GM15510 (cell line): ENCODE measurements around the gene FLACC1.

Experiments used
- POLR2A ChIP-seq: IDR thresholded peaks from 3 replicates; pipeline ENCODE4 v1.6.1; 2011; ENCODE audit warnings: borderline replicate concordance; ENCODE audit not compliant: insufficient read length; ENCODE audit errors: extremely low read depth

Gene FLACC1, protein sequence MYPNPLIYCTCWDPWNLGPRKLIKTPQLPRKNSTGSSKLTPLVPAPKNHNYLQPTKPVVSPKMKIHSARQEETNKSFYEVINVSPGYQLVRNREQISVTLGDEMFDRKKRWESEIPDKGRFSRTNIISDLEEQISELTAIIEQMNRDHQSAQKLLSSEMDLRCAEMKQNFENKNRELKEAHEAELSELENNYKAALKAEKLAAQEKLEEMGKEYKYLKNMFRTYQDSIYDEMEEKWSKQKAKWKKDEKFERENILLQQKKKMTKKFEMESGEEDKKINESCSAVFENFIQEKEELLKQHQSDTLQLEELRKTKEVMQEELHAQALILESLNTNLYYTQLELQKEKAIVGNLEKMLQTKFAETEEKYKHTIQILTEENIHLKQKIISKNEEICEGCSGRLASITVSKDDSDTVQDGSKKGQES

DNA sequence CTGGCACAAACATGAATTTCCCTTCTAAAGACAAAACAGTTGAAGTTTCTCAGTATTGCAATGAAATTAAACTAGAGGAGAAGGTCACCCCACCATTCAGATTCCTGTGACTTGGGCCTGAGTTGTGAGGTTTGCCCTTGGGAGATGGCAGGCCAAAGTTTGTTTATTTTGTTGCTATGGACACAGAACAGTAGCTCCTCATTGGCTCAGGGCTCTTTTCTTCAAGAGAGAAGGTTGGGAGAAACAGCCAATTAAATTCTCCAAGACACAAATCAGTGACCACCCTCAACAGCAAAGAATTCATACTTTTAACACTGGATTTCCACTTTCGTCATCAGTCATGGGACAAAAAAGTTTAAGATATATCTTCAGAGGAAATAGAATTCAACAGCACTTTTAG lies at the start of gene FLACC1:
TSS of gene FLACC1 (minus strand) at position 125 of the 400 bp plus-strand sequence. CDS start 5,941 bp downstream, outside the sequence.
- TF ChIP-seq POLR2A = no peak

DNA sequence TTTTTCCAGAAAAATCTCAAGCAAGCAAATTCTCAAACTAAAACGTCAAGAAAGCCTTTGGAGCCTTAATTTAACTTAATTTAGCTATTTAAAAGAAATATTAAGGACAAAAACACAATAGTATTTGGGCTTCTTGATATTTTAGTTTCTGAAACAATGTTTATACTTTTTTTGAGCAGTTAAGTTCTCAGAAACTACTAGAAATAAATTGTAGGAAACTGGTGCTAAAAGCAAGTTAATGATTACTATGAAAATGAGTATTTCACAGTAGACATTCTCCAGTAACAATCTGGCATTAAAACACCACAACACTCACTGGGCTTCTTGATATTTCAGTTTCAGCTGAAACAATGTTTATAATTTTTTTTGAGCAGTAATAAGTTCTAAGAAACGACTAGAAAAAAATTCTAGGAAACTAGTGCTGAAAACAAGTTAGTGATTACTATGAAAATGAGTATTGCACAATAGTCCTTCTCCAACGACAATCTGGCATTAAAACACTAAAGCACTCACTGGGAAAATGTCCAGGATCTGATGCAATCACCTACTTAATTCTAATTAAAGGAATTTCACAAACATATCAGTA lies 49.0 kb upstream of the FLACC1 start:
- no peak for TF ChIP-seq POLR2A

DNA sequence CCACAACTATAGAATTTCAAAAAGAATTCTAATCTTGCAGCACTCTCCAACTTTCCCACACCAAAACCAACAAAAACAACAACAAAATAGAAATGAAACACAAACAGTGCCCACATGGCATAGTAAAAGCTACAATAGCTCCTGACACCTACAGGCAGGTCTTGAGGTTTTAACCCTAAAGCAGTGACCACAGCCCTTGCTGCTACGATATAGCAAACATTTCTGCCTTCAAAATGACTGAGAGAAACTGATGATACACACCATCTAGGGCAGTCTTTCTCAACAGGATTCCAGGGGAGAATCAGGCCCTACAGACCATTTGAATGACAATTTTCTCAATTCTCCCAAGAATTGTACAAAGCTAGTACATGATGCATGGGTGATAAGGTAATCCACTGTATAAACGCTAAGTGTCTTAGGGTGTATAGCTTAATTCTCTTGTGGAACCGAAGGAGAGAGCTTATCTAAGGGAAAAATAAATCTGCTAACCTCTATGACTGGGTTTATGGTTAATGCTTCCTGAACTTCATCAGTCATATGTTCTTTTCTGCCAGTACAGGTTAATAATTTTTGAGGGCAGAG lies 47.6 kb upstream of the FLACC1 start:
- TF ChIP-seq POLR2A = no peak

DNA sequence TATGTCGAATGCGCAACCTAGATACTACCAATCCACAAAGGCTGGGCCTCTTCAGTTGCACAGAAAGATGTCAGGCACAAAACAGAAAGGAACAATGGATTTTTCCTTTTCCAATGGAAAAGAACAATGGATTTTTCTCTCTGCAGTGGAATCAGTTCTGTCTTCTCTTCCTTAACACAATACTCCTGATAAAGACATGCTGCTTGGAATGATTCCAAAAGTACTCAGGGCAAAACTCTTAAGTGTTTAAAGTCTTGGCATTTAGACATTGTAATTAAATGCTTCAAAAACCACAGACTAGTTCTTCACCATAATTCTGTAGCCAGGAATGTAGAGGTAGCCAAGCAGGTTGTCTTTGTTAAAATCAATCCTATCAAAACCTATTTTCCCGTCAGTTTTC lies 46.7 kb upstream of the FLACC1 start:
- TF ChIP-seq POLR2A = no peak

DNA sequence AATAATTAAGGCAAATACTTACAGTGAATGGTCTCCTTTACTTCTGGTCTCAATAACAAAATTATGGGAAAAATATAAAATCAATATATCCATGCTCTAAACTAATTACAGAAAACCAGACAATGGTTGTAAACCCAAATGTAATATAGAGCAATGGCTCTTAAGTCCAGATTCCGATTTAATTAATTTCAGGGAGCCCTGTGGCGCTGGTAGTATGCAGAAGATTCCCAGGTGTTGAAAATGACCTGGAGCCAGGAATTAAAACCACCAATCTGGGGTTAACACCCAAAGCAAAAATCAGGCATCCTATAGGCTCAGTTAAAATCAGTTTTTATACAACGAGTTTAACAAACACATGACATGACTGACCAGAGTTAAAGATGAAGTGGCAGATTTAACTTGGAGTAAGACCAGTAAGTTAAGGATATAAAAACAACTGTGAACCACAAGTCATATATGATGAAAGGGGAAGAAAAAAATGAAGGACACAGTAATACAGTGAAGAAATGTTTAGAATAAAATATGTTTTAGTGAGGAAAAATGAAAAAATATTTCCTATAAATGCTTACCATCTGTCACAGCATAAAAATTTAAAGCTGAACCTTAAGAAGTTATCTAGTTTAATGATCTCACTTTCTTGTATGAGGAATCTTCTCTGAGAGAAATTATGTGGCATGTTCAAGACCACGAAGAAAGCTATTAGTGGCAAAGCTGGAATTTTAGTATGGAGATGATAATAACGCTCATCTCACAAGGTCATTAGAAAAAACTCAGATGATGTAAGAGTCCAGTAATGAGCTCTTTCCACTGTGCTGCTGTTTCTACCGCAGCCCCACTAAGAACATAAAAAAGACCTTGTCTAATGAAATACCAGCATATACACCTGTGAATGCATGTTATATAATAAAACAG lies 45.8 kb upstream of the FLACC1 start:
- no peak for TF ChIP-seq POLR2A

DNA sequence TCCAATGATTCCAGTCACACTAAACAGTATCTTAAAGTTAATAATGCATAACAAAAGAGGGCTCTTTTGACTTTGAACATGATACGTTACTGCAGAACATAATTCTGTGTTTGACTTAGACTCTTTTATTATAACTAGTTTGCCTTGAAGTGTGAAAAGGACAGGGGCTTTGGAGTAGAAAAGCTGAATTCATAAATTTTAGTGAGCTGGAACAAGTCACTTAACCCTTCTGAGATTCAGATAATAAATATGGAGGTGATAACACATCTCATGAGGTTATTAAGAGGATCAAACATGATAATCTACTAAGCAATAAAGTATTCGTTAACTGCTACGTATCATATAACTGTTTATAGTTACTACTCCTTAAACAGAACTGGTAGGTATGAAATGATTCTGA lies 44.7 kb upstream of the FLACC1 start:
- TF ChIP-seq POLR2A = no peak

DNA sequence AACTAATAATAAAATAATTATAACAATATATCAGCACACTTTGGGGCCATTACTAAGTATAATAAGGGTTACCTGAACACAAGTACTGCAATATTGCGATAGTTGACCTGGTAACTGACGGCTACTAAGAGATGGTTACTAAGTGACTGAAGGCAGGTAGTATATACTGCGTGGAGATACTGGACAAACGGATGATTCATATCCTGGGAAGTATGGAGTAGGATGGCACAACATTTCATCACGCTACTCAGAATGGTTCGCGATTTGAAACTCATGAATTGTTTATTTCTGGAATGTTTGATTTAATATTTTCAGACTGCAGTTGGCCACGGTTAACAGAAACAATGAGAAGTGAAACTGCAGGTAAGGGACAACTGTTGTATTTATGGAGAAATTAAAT lies 39.5 kb upstream of the FLACC1 start:
- no peak for TF ChIP-seq POLR2A

DNA sequence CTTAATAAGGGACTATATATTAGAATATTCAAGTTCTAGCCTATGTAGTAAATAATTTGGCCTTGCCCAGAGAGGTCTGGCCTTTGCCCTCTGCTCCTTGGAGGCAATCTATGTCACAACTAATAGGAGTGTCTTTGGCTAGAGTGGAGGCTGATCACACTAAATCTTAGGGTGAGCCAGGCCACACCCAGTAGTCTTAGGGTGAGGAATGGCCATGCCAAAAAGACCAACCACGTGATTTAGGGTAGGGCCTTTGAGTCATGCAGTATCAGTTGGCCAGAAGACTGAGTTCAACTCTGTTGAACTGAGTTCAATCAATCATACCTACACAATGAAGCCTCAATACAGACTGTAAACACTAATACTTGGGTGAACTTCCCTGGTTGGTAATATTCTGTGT lies 26.0 kb upstream of the FLACC1 start:
- no peak for TF ChIP-seq POLR2A

DNA sequence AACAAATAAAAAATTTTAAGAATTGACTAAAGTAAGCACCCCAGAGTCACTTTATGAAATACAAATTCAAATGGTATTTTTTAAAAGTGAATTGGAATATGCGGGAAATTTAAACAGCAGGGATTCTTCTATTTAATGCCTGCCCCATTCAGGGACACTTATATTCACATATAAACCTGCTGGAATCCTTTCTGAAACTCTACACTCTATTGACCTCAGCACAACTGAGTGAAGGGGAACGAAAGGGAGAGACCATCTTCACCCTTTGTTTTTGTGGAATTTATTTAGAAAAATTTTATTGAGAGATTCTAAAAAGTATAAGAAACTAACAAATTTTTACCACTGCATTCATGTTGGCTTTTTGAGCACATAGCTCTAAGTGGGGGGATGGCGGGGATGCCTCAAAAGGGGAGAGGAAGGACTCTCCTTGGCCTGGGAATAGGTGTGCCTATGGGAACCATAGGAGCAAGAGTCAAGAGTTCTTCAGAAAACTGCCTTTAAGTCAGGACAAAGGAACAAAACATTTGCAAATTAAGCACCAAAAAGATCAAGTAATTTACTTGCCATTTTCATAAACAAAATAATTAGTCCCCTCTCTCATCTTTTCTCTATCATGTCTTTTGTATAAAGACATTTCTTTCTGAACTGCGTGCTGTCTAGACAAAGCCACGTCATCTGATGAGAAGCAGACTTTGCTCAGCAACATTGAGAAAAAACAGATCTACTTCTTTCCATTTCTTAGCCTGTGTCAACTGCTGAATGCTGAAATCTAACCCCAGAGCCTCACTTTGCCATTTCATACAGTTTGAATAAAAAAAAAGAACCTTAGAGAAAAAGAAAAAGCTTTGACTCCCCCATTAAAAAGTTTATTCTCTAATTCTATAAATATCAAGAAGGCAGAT lies 21.6 kb upstream of the FLACC1 start:
- TF ChIP-seq POLR2A = no peak

DNA sequence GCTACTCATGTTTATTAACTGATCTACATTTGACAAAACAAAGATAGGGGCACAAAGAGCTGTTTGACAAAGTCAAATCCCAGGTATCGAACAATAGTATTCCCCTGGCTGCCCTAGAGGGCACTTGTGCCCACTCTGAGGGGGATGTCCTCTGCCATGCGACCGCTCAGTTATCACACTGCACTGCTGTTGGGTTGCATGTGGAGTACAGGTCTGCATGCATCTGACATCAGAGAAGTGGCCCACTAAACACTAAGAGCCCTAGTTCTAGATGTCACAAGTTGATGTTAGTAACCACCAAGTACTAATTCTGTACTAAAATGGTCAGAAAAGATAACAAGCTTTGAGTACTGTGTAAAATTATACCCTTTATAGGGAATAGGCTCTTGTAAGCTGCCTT lies 20.1 kb upstream of the FLACC1 start:
- no peak for TF ChIP-seq POLR2A

DNA sequence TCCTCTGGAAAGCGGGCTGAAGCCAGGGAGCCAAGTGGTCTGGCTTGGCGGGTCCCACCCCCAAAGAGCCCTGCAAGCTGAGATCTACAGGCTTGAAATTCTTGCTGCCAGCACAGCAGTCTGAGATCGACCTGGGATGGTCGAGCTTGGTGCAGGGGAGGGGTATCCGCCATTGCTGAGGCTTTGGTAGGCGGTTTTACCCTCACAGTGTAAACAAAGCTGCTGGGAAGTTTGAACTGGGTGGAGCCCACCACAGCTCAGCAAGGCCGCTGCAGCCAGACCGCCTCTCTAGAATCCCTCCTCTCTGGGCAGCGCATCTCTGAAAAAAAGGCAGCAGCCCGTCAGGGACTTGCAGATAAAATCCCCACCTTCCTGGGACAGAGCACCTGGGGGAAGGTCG lies 12.6 kb upstream of the FLACC1 start:
- no peak for TF ChIP-seq POLR2A

DNA sequence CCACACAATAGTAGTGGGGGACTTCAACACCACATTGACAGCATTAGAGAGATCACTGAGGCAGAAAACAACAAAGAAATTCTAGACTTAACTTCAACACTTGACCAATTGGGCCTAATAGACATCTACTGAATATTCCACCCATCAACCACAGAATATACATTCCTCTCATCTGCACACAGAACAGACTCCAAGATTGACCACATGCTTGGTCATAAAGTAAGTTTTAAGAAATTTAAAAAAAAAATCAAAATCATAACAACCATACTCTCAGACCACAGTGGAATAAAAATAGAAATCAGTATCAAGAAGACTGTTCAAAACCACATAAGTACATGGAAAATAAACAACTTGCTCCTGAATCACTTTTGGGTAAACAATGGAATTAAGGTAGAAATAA lies 9.0 kb upstream of the FLACC1 start:
- no peak for TF ChIP-seq POLR2A

DNA sequence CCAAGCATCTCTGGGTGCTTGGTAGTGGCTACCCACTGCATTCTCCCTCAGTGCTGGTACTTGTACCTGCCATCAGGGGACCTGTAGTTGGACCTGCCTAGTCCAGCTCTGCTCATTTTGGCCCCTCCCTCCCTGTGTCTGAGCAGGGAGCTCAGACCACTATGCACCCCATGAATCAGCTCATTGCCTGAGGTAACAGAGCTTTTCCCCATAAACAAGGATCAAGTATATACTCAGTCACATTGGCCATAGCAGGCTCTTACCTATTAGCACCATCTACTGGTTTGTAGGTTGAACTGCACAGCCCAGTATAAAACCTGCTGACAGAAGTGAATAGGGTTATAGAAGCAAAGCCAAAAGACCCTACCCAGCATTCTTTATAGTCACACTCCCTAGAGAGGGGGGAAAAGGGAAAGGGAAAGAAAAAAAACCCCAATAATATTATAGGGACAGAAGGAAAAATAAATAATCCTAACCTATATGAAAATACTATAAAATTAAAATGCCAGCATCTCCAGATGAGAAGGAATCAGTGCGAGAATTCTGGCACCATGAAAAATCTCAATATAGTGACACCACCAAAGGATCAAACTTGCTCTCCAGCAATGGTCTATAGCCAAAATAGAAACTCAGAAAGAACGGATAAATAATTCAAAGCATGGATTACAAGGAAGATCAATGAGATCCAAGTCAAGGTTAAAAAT lies 6.9 kb upstream of the FLACC1 start:
- TF ChIP-seq POLR2A = no peak

DNA sequence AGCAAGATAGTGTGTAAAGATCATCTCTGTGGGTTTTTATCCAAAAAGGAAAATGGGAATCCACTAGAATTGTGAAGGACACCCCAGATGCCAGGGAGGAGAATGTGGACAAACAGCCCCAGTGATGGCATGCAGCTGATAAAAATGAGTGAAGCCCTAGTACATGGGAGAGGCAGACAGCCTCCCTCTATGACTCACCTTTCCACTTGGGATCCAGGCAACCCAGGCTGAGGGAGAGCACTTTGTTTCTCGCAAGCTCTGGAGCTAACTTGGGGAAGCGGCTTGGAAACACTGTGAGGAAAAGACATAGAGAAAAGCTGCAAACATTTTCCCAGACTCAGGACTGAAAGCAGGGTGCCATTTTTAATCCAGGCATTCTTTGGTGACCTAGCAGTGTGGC lies 5.3 kb upstream of the FLACC1 start:
- no peak for TF ChIP-seq POLR2A

DNA sequence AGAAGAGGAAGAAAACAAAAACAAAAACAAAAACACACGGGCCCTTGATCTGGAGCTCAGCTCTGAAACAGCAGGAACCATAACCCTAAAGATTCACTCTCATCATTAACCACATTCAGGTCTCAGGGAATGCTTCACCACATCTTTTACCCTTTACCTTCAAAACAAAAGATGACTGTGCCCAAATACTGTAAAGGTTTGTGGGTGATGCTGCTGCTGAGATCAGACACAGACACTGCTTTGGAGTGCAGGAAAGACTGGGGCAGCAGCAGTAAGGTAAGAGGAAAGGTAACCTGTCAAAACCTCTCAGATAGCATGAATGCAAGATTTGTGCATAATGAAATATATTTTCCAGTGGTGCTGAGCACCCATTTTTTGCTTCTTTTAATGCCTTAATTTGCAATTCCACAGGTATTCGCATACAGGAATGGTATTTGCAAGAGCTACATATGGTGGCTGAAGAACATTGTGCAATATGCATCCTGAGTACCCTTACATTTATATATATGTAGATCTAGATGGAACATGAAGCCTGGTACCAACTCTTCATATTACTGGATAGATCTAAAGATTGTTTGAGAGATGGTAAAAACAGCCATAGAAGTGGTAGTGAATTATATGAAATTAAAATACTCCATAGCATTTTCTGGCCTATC lies 4.1 kb upstream of the FLACC1 start:
- TF ChIP-seq POLR2A = no peak
